Skeletal muscle satellite cell (primary cell): ENCODE data around the gene TREX2. TPM values are rescaled to one million over a fixed set of nuclear protein-coding genes. Genes with fewer than 3 reads are reported as not detected.

Experiments used
- H3K27me3 ChIP-seq: 2 replicates; pipeline ENCODE4 v1.7.0; 2013; ENCODE audit warnings: low read length; ENCODE audit not compliant: control insufficient read depth, insufficient read depth
- H3K36me3 ChIP-seq: 2 replicates; pipeline ENCODE4 v1.7.0; 2013; ENCODE audit warnings: mild to moderate bottlenecking, control low read depth, low read length; ENCODE audit not compliant: insufficient read depth
- H3K4me1 ChIP-seq: 2 replicates; pipeline ENCODE4 v1.7.0; 2013; ENCODE audit warnings: low read length; ENCODE audit not compliant: control insufficient read depth, insufficient read depth
- H3K4me2 ChIP-seq: 2 replicates; pipeline ENCODE4 v1.7.0; 2013; ENCODE audit warnings: mild to moderate bottlenecking, low read length
- H3K4me3 ChIP-seq: 2 replicates; pipeline ENCODE4 v1.7.0; 2013; ENCODE audit warnings: low read length
- H3K9ac ChIP-seq: 2 replicates; pipeline ENCODE4 v1.7.0; 2013; ENCODE audit warnings: mild to moderate bottlenecking, low read depth, low read length, moderate library complexity
- H3K9me3 ChIP-seq: replicated peaks from 2 replicates; pipeline ENCODE4 v1.7.0; 2013; ENCODE audit warnings: mild to moderate bottlenecking, control low read depth, low read length
- total RNA-seq: library from RNA; depleted of rRNA; stranded (reverse); fragments of >200 nt; gene quantifications from 2 replicates; pipeline ENCODE4 v1.2.3, GENCODE V29; 2012; rRNA removed

The TREX2 gene, protein sequence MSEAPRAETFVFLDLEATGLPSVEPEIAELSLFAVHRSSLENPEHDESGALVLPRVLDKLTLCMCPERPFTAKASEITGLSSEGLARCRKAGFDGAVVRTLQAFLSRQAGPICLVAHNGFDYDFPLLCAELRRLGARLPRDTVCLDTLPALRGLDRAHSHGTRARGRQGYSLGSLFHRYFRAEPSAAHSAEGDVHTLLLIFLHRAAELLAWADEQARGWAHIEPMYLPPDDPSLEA
- total RNA-seq = 2.2 and 3.8 TPM in 2 replicates

DNA sequence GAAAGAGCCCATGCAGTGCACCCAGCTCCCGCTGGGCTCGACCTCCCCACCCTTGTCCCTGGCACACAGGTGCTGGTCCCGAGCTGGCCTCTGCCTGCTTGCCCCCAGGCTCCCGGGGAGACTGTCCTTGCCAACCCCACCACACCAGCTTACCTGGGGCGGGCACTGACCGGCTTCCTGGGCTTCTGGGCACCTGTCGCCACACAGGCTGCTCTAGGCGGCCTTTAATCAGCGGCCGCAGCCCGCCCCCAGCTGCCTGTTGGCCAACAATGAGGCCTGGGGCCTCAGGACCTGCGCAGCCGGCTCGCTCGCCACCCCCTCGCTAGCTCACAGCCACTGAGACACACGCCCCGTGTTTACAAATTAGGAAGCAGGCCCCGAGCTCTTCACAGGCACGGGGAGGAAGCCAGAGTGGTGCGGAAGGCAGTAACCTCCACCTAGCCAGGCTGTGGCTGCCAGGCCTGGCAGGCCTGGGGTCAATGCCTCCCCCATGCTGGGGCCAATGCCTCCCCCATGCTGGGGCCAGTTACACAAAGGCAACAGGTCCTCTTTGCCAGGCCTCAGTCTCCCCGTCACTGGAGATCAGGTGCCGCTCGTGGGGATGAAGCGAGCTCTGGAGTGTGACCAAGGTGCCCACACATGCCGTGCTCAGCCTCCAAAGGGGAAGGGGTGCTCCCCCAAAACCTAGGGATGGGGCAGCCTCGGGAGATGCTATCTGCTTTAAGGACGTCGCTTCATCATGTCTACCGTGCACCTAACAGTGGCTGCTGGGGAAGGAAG is at the start of gene TREX2:
Gene TREX2, minus strand, starts transcription at position 201 of the 780 bp plus-strand sequence. CDS start 626 bp downstream, outside the sequence.
- H3K9ac ChIP-seq = no peak within 1 kb of the TSS
- no peaks in the 10 kb centered on the region for H3K9me3 ChIP-seq
- no peak within 1 kb of the TSS for H3K4me3 ChIP-seq
- H3K36me3 ChIP-seq = no peaks in the 10 kb centered on the region
- no peaks in the 10 kb centered on the region for H3K27me3 ChIP-seq
- H3K4me1 ChIP-seq = no peaks in the 10 kb centered on the region
- H3K4me2 ChIP-seq = no peak within 1 kb of the TSS

DNA sequence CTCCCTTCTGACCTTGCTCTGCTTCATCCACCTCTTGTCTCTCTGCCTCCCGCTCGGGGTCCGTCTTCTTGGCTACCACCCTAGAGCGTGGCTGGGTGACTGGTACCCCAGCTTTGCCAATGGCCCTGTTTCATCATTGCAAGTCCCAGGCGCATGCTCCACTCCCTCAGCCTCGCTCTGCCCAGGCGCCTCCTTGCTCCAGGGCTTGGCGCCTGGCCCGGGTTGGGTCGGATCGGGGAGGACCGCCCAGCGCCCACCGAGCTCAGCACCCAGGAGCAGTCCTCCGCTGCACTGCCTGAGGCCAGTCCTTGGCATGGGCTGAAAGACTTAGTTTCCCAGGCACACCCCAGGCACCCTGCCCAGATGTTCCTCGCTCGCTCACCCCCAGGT is 49.5 kb upstream of the TREX2 start:
- Histone ChIP-seq H3K27me3 (no peaks in the 10 kb centered on the region), H3K4me1 (peaks cover 13% of the 10 kb centered on the region), H3K36me3 (no peaks in the 10 kb centered on the region), H3K9ac (no peak overlapping the region), H3K4me2 (peak overlapping the region; percentile 90), H3K9me3 (no peaks in the 10 kb centered on the region), H3K4me3 (peak overlapping the region; percentile 68)

DNA sequence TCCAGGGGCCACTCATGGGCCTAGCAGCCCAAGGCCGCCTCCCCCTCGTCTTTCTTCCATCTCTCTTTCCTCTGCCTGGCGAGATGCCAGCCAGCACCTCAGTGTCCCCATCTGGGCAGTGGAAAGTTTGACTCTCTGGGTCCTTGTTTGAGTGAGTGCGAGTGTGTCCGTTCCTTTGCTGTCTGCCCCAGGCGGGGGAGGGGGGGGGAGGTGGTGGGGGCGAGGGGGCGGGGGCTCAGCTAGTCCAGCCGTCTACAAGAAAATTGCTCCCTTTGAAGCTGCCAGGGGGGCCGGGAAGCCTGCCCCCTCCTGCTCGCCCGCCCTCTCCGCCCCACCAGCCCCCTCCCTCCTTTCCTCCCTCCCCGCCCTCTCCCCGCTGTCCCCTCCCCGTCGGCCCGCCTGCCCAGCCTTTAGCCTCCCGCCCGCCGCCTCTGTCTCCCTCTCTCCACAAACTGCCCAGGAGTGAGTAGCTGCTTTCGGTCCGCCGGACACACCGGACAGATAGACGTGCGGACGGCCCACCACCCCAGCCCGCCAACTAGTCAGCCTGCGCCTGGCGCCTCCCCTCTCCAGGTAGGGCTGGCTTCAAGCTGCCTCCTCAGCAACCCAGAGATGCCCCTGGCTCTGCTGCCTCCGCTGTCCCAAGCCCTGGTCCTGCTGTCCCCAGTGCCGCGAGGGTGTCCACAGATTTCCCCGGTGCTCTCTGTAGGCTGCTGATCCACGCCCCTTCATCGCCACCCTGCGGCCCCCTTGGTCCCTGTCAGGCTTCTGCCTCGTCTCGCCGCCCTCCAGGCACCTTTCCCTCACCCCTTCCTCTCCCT is 48.9 kb upstream of the TREX2 start, which contains the start of gene BGN:
Gene BGN, plus strand, starts transcription at position 440 of the 821 bp plus-strand sequence. CDS start 9,652 bp downstream, outside the sequence.
- Histone ChIP-seq H3K9me3 (no peaks in the 10 kb centered on the region), H3K9ac (no peak within 1 kb of the TSS), H3K4me3 (peak within 1 kb of the TSS; percentile 68), H3K4me1 (peaks cover 13% of the 10 kb centered on the region), H3K4me2 (peak within 1 kb of the TSS; percentile 90), H3K36me3 (no peaks in the 10 kb centered on the region), H3K27me3 (no peaks in the 10 kb centered on the region)

DNA sequence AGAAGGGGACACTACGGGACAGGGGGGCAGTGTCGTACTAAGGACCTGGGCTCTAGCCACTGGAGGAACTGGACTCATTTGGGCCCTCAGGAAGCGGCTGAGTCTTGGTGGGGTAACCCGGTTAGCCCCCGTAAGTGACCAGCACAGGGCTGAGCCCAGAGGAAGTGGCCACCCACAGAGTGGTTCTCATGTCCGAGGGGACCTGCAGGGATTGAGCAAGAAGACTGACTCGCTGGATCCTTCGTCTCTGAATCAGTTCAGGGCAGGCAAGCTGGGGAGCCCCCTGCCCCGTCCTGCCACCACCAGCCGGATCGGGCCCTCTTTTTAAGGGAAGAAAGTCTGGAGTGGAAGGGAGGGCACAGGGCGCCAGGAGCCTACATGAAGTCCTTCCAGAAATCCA is 48.2 kb upstream of the TREX2 start:
- no peak overlapping the region for H3K4me3 ChIP-seq
- H3K27me3 ChIP-seq = no peaks in the 10 kb centered on the region
- H3K9me3 ChIP-seq = no peaks in the 10 kb centered on the region
- H3K36me3 ChIP-seq = no peaks in the 10 kb centered on the region
- H3K4me2 ChIP-seq = peak overlapping the region; percentile 54
- no peak overlapping the region for H3K9ac ChIP-seq
- peaks cover 13% of the 10 kb centered on the region for H3K4me1 ChIP-seq

DNA sequence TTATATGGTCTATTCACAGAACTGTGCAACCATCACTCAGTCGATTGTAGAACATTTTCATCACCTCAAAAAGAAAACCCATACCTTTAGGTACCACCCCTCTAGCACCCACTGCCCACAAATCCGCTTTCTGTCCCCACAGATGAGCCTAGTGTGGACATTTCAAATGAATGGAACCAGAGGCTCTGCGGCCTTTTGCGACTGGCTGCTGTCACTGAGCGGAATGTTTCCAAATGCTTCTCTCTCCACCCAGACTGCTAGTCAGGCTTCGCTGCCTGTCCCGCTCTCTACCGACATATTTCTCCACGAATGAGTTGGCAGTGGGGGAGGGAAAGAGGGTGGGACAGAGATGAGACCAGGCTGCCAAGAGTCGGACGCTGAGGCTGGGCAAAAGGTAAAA is 47.2 kb upstream of the TREX2 start:
- no peaks in the 10 kb centered on the region for H3K9me3 ChIP-seq
- H3K4me3 ChIP-seq = no peak overlapping the region
- peaks cover 19% of the 10 kb centered on the region for H3K4me1 ChIP-seq
- H3K27me3 ChIP-seq = no peaks in the 10 kb centered on the region
- H3K36me3 ChIP-seq = no peaks in the 10 kb centered on the region
- H3K4me2 ChIP-seq = no peak overlapping the region
- H3K9ac ChIP-seq = no peak overlapping the region

DNA sequence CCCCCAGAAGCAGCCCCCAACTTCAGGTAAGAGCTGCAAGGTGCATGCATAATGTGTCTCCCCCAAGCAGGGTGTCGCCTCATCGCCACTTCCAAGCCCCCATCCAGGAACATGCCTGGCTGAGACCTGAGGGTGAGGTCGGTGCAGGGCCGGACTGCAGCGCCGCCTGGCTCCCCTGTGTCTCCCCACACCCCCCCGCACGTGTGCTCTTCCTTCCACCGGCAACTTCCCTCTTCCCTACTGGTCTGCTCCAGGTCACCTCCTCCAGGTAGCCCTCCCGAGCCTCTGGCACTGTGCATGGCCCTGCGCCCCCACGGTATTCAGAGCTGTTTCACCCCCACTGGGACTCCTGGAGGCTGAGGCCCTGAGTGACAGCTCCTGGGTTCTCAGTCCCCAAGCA is 46.7 kb upstream of the TREX2 start:
- Histone ChIP-seq H3K27me3 (no peaks in the 10 kb centered on the region), H3K4me3 (no peak overlapping the region), H3K9me3 (no peaks in the 10 kb centered on the region), H3K9ac (no peak overlapping the region), H3K4me2 (no peak overlapping the region), H3K4me1 (peaks cover 24% of the 10 kb centered on the region), H3K36me3 (no peaks in the 10 kb centered on the region)

DNA sequence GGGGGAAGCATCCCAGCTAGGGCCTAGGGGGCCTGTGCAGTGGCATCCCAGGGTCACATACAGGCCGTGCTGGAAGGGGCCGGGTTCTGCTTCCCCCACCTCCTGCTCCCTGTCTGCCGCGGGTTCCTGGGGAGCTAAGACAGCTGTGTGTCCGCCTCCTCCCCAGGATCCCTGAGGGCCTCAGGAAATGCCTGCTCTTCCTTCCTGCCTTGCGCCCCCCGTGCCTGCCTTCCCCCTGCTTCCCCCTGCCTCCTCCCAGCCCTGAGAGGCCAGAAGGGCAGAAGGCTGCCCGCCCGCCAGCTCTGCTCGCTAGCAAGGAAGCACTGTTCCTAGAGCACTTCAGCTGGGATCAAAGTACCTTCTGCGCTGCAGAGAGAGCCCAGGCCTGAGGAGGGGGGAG is 46.1 kb upstream of the TREX2 start:
- no peak overlapping the region for H3K9ac ChIP-seq
- H3K4me1 ChIP-seq = peaks cover 28% of the 10 kb centered on the region
- no peak overlapping the region for H3K4me3 ChIP-seq
- no peak overlapping the region for H3K4me2 ChIP-seq
- H3K9me3 ChIP-seq = no peaks in the 10 kb centered on the region
- H3K36me3 ChIP-seq = no peaks in the 10 kb centered on the region
- H3K27me3 ChIP-seq = no peaks in the 10 kb centered on the region

DNA sequence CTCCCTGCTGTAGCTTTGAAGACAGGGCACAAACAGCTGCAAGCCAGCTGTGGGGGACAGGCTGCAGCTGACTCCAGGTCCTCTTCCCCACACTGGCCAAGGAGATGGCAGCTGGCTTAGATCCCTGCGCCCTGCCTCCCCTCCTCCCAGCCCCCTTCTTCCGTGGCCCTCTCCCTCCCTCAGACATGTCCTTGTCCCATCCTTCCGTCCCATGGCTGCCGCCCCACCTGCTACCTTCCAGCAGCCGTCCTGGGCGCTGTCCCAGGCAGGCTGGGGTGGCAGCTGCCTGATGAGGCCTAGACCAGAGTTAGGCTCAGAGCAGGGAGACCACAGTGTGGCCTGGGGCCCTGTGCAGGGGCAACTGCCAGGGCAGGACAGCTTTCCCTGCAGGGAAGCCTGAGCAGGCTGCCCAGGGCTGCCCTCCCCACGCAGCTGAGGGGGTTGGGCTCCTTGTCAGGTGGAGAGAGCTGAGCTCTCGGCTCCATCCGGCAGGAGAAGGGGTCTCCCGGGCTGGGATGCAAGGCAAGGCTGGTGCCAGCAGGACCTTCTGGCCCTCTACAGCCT is 45.6 kb upstream of the TREX2 start:
- H3K4me2 ChIP-seq = no peak overlapping the region

DNA sequence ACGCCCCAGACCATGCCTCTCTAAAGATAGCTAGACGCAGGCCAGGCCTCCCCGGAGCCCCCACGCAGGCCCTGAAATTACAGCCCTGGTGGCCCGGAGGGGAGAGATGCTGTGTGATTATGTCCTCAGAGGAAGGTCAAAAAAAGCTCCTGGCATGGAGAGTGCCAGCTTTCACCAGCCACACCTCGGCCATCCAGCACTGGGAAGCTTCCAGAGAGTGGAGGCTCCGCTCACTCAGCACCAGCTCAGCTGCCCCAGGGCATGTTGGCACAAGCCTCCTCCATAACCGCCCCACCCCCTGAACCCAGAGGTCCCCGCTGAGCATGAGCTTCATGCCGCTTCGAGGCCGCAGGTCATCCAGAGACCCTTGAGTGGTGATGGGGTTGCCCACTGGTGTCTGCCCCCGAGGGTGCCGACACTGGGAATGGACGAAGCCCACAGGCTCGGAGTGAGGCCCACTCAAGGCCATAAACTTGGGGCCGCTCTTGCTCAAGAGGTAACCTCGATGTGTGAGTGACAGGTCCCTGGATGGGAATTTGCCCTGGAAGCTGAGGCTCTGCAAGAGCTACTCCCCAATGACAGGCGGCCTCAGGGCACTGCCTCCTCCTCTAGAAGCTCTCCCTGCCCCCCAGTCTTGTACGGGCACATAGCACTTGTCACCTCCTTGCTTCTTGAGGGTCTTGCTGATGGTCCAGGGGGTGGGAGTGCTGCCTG is 44.5 kb upstream of the TREX2 start:
- Histone ChIP-seq H3K36me3 (no peaks in the 10 kb centered on the region), H3K9ac (no peak overlapping the region), H3K4me3 (no peak overlapping the region), H3K4me2 (no peak overlapping the region), H3K27me3 (no peaks in the 10 kb centered on the region), H3K4me1 (peaks cover 27% of the 10 kb centered on the region), H3K9me3 (no peaks in the 10 kb centered on the region)

More for the DNA sequence above, 45.6 kb upstream of the TREX2 start:
- Histone ChIP-seq H3K36me3 (no peaks in the 10 kb centered on the region), H3K9me3 (no peaks in the 10 kb centered on the region), H3K9ac (no peak overlapping the region), H3K4me1 (peaks cover 28% of the 10 kb centered on the region), H3K4me3 (no peak overlapping the region), H3K27me3 (no peaks in the 10 kb centered on the region)

DNA sequence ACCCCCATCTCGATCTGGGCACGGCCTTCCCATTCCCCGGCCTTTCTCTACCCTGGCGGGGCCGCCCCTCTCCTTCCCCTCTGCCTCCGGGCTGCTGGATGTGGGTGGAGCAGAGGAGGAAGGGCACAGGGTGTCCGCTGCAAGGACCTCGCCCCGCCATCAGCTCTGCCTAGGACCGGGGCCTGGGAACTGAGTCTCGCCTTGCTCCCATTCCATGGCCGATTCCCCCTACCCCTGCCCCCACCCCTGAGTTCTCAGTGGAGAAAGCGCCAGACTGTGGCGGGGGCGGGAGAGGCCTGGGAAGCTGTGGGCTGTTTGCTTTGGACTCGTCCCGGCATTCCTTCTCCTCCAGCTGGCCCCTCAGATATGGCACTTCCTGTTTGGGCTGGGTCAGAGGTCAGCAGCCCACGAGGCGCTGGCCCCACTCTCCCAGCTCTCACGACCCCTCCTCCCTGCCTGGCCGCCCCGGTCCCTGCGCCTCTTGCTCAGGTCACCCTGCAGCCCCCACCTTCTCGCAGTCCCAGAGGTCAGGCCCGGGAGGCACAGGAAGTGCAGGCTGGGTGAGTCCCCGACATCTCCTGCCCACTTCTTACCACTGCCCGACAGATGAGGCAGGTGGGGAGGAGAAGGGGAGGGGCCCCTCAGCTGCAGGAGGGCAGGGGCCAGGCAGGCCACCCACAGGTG is 42.5 kb upstream of the TREX2 start:
- H3K36me3 ChIP-seq = no peaks in the 10 kb centered on the region
- H3K4me2 ChIP-seq = no peak overlapping the region
- peaks cover 15% of the 10 kb centered on the region for H3K4me1 ChIP-seq
- H3K27me3 ChIP-seq = no peaks in the 10 kb centered on the region
- no peak overlapping the region for H3K9ac ChIP-seq
- no peak overlapping the region for H3K4me3 ChIP-seq
- H3K9me3 ChIP-seq = no peaks in the 10 kb centered on the region
